Tibial nerve (tissue), 4 donors: ENCODE results near the gene GPR151. TPM values are rescaled to one million over a fixed set of nuclear protein-coding genes. Genes with fewer than 3 reads are reported as not detected.
A peak's percentile ranks its signal among the peaks of the same experiment; 100 is the strongest.

Experiments
- DNase-seq, 2 donors: peaks; one replicate each; pipeline ENCODE4 v3.0.0-alpha.2; 2019; ENCODE audit warnings: low spot score in 2 of 2
- H3K27ac ChIP-seq, 4 donors: fragments of 200-600 bp; sonication (generic) in 3 of 4; one replicate each; pipeline ENCODE4 v1.5.1; 2017 to 2019; ENCODE audit warnings: mild to moderate bottlenecking in 1 of 4
- H3K27me3 ChIP-seq, 2 donors: fragments of 200-600 bp; sonication (generic) in 1 of 2; one replicate each; pipeline versions ENCODE4 v1.5.1 to v1.6.0; 2017 to 2019
- H3K36me3 ChIP-seq, 3 donors: fragments of 200-600 bp; sonication (generic); one replicate each; pipeline ENCODE4 v1.5.1; 2018 to 2019
- H3K4me1 ChIP-seq, 4 donors: fragments of 200-600 bp; sonication (generic) in 3 of 4; one replicate each; pipeline ENCODE4 v1.5.1; 2017 to 2019
- H3K4me3 ChIP-seq, 4 donors: fragments of 200-600 bp; sonication (generic) in 3 of 4; one replicate each; pipeline ENCODE4 v1.5.1; 2017 to 2019; ENCODE audit warnings: mild to moderate bottlenecking in 1 of 4, moderate library complexity in 1 of 4
- H3K9me3 ChIP-seq, 4 donors: fragments of 200-600 bp; sonication (generic) in 3 of 4; one replicate each; pipeline ENCODE4 v1.5.1; 2017 to 2019
- EP300 ChIP-seq, 2 donors: sonication (generic); formaldehyde crosslinking; IDR thresholded peaks; one replicate each; pipeline ENCODE4 v1.6.1; 2017; ENCODE audit warnings: antibody characterized with exemption in 2 of 2, mild to moderate bottlenecking in 1 of 2
- POLR2A ChIP-seq, 2 donors: fragments of 450-650 bp; IDR thresholded peaks; one replicate each; pipeline ENCODE4 v1.6.1; 2017; ENCODE audit warnings: antibody characterized with exemption in 2 of 2, mild to moderate bottlenecking in 2 of 2, moderate library complexity in 2 of 2
- WGBS, 2 donors: methylation state at CpG; one replicate each; pipeline ENCODE4 v1.1.5; 2018; 5-methylcytosine and 5-hydroxymethylcytosine counted together
- total RNA-seq, 4 donors: library from RNA; depleted of rRNA; stranded (reverse); fragments of >200 nt; gene quantifications; one replicate each; pipeline ENCODE4 v1.1.0, GENCODE V29; 2016
- TF ChIP-seq, protein P1 (sequence below), 5 experiments: fragments of 200-600 bp in 3 of 5; fragments of 450-650 bp in 2 of 5; sonication (generic) in 3 of 5; IDR thresholded peaks; one replicate each; pipeline ENCODE4 v1.5.1; 2016 to 2019; ENCODE audit warnings: antibody characterized with exemption in 5 of 5, mild to moderate bottlenecking in 3 of 5, moderate library complexity in 2 of 5

Gene GPR151
- total RNA-seq, 4 donors from 2014 or later = not detected

DNA sequence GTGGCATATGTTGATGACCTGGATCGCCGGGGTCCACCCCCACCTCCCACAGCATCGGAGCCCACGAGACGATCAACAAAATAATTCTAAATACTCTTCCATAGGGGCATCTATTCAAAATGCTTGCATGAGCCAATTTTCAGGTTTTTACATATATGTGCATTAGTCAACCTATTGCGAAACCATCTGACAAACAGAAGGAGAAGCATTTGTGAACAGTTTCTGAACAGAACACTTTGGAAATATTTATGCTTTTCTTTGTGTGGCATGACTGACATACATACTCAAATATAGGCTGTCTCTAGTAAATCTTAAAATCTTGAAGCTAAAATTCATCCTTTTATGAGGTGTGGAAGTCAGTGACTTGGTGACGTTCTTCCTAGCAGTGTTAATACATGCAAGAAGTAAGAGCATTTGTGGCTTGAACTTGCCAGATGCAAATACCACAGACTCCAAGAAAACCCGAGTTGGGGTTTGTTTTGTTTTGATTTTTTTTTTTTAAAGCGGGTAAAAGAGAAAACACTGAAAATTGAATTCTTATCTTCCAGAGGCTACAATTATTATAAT is 5.3 kb downstream of the GPR151 start:
- peaks cover 0 to 63% (median 5%) of the 10 kb centered on the region in 3 donors for H3K36me3 ChIP-seq
- 88 to 91% methylated on average over 9 of the region's 9 CpGs for WGBS, 2 donors
- no peak for DNase-seq
- no peak overlapping the region for H3K4me3 ChIP-seq
- H3K27ac ChIP-seq = no peak overlapping the region
- no peaks in the 10 kb centered on the region for H3K9me3 ChIP-seq
- TF ChIP-seq EP300 (IDR thresholded peaks at IDR 0.05) (no peak), POLR2A (IDR thresholded peaks at IDR 0.05) (no peak)
- TF ChIP-seq, protein P1, sequence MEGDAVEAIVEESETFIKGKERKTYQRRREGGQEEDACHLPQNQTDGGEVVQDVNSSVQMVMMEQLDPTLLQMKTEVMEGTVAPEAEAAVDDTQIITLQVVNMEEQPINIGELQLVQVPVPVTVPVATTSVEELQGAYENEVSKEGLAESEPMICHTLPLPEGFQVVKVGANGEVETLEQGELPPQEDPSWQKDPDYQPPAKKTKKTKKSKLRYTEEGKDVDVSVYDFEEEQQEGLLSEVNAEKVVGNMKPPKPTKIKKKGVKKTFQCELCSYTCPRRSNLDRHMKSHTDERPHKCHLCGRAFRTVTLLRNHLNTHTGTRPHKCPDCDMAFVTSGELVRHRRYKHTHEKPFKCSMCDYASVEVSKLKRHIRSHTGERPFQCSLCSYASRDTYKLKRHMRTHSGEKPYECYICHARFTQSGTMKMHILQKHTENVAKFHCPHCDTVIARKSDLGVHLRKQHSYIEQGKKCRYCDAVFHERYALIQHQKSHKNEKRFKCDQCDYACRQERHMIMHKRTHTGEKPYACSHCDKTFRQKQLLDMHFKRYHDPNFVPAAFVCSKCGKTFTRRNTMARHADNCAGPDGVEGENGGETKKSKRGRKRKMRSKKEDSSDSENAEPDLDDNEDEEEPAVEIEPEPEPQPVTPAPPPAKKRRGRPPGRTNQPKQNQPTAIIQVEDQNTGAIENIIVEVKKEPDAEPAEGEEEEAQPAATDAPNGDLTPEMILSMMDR (IDR thresholded peaks at IDR 0.05) = no peak
- no peaks in the 10 kb centered on the region for H3K4me1 ChIP-seq
- H3K27me3 ChIP-seq = no peaks in the 10 kb centered on the region

- Histone ChIP-seq H3K27me3 (no peaks in the 10 kb centered on the region), H3K4me1 (no peaks in the 10 kb centered on the region), H3K36me3 (peaks cover 0 to 86% (median 5%) of the 10 kb centered on the region in 3 donors), H3K4me3 (no peak overlapping the region), H3K27ac (no peak overlapping the region), H3K9me3 (no peaks in the 10 kb centered on the region)
- TF ChIP-seq, protein P1 (IDR thresholded peaks at IDR 0.05) = no peak
- no peak for TF ChIP-seq EP300 (IDR thresholded peaks at IDR 0.05)
- TF ChIP-seq POLR2A (IDR thresholded peaks at IDR 0.05) = no peak
- WGBS, 2 donors = 94 to 98% methylated on average over 5 of the region's 5 CpGs
- no peak for DNase-seq
Measured at GRCh38 chr5:146507428-146507827, 8.6 kb downstream of the GPR151 start.

DNA sequence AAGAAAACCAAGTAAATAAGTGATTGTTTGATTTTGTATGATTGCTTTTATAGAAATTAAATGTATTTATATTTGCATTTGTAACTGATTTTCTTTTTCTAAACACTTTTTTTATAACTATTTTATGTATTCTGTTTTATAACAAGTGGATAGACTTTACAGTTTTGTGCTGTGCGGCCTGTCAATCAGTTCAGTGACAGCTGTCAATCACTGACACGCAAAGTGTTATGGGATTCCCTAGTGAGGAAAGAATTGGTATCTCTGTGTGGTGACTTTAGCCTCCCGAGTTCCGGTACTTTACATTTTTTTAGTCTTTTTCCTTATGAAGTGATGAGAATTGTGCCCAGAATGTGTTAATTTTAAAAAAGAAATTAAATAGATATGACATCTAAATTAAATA is 16.3 kb downstream of the GPR151 start:
- TF ChIP-seq POLR2A (IDR thresholded peaks at IDR 0.05) = no peak
- no peak for TF ChIP-seq EP300 (IDR thresholded peaks at IDR 0.05)
- TF ChIP-seq, protein P1 (IDR thresholded peaks at IDR 0.05) = no peak
- no peak overlapping the region for H3K27ac ChIP-seq
- DNase-seq = no peak
- no peaks in the 10 kb centered on the region for H3K4me1 ChIP-seq
- H3K27me3 ChIP-seq = no peaks in the 10 kb centered on the region
- 96% methylated on average over 4 of the region's 4 CpGs for WGBS, 2 donors
- peaks cover 0 to 49% (median 0%) of the 10 kb centered on the region in 3 donors for H3K36me3 ChIP-seq
- no peak overlapping the region for H3K4me3 ChIP-seq
- H3K9me3 ChIP-seq = no peaks in the 10 kb centered on the region

DNA sequence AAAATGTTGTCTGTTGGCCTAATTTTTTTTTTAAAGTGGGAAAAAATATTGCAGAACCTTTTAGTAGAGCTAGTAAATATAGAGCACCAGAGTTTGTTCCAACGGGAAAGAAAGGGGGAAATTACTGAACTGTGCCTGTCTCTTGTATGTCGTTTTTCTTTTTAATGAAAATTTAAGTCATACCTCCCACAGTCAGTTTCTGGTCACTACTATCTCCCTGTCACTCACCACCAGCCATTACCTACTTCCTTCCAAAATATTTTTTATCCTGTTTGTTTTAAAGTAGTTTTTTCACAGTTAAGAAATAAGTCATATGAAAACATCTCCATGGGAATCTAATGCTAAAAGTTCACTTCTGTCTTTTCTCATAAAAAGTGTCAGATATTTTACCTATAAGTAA is 21.3 kb downstream of the GPR151 start:
- DNase-seq = no peak
- Histone ChIP-seq H3K27me3 (no peaks in the 10 kb centered on the region), H3K4me3 (no peak overlapping the region), H3K27ac (no peak overlapping the region), H3K4me1 (peaks cover 0 to 13% (median 0%) of the 10 kb centered on the region in 4 donors), H3K36me3 (peaks cover 0 to 45% (median 0%) of the 10 kb centered on the region in 3 donors), H3K9me3 (no peaks in the 10 kb centered on the region)
- WGBS, 2 donors = 80 to 81% methylated on average over 2 of the region's 2 CpGs
- TF ChIP-seq EP300 (IDR thresholded peaks at IDR 0.05) (no peak), POLR2A (IDR thresholded peaks at IDR 0.05) (no peak)
- TF ChIP-seq, protein P1 (IDR thresholded peaks at IDR 0.05) = no peak

DNA sequence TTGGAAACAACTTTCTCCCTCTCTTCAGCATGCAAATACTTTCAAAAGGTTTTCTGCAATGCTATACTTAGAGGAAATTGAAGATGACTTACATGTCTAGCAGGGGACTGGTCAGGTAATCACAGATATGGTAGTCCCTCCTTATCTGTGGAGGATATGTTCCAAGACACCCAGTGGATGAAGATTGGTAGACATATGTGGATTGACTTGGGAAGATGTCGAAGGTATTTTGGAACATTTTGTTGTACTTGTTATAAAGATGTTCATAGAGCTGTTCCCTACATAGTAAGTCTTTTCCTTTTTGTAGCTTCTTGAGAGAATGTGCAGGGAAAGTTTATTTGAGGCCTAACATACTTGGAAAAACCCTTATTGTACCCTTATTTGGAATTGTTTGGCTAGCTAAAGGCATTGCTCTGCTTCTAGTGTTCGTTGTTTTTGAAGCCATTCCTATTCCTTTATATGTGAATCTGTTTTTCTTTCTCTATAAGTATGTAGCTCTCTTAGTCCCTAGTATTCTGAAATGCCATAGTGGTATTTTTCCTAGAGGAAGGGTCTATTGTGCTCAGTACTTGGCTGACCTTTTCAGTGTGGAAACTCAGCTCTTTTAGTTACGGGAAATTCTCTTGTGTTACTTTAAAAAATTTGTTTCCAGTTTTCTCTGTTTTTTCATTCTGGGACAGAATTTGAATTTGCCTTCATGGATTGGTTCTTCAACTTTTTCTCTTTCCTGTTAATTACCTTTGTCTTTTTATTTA is 25.7 kb downstream of the GPR151 start:
- H3K4me3 ChIP-seq = no peak overlapping the region
- TF ChIP-seq EP300 (IDR thresholded peaks at IDR 0.05) (no peak), POLR2A (IDR thresholded peaks at IDR 0.05) (no peak)
- TF ChIP-seq, protein P1 (IDR thresholded peaks at IDR 0.05) = no peak
- H3K4me1 ChIP-seq = peaks cover 0 to 16% (median 0%) of the 10 kb centered on the region in 4 donors
- peaks cover 0 to 56% (median 0%) of the 10 kb centered on the region in 3 donors for H3K36me3 ChIP-seq
- H3K27me3 ChIP-seq = no peaks in the 10 kb centered on the region
- 54 to 58% methylated on average over 3 of the region's 3 CpGs for WGBS, 2 donors
- peak overlapping the region in 1 of 4 donors; percentile 27 for H3K27ac ChIP-seq
- no peak for DNase-seq
- no peaks in the 10 kb centered on the region for H3K9me3 ChIP-seq
